ENCODE data around the gene NDUFA8.

- TF ChIP-seq EP300 (IDR thresholded peaks at IDR 0.05) (no peak), CTCF (IDR thresholded peaks at IDR 0.05) (no peak), POLR2A (IDR thresholded peaks at IDR 0.05) (no peak), POLR2AphosphoS5 (IDR thresholded peaks at IDR 0.05) (no peak)
Measured at GRCh38 chr9:122121931-122122330, 37.6 kb downstream of the NDUFA8 start.
